Calu3 (cell line): ENCODE results near the gene MINK1. TPM values are rescaled to one million over a fixed set of nuclear protein-coding genes. Genes with fewer than 3 reads are reported as not detected.

Experiments used
- BruUV-seq: library from RNA; stranded (reverse); fragments of 400-500 nt; replicated peaks from 2 replicates; lab custom pipeline; 2021; lab: Mats Ljungman, UMichigan
- CTCF ChIA-PET: fragments of 300-600 bp; sonication (Branson Sonifier 250); formaldehyde crosslinking; loops from one replicate; lab custom pipeline; 2022; ENCODE audit warnings: antibody characterized with exemption; lab: Charles Lee
- DNase-seq: peaks from one replicate; pipeline ENCODE4 v3.0.0; 2022
- H3K27ac Mint-ChIP-seq: one replicate; pipeline ENCODE4 v1.8.0; 2022; ENCODE audit warnings: mixed read lengths; ENCODE audit not compliant: unreplicated experiment
- H3K27me3 Mint-ChIP-seq: one replicate; pipeline ENCODE4 v1.8.0; 2022; ENCODE audit warnings: mixed read lengths; ENCODE audit not compliant: unreplicated experiment
- H3K36me3 Mint-ChIP-seq: one replicate; pipeline ENCODE4 v1.8.0; 2022; ENCODE audit warnings: mild to moderate bottlenecking, moderate library complexity, mixed read lengths; ENCODE audit not compliant: insufficient read depth, unreplicated experiment
- H3K4me1 Mint-ChIP-seq: one replicate; pipeline ENCODE4 v1.8.0; 2022; ENCODE audit warnings: mild to moderate bottlenecking, low read depth, mixed read lengths; ENCODE audit not compliant: unreplicated experiment
- H3K4me3 Mint-ChIP-seq: one replicate; pipeline ENCODE4 v1.8.0; 2022; ENCODE audit warnings: mild to moderate bottlenecking, low read depth, moderate library complexity, mixed read lengths; ENCODE audit not compliant: unreplicated experiment
- H3K9me3 Mint-ChIP-seq: one replicate; pipeline ENCODE4 v1.8.0; 2022; ENCODE audit warnings: low read depth, mixed read lengths; ENCODE audit not compliant: unreplicated experiment
- intact Hi-C: fragments of 100-400 bp; cut with micrococcal nuclease; formaldehyde crosslinking; loops from one replicate; pipeline ENCODE4 v1.10.0; 2022; ENCODE audit not compliant: unreplicated experiment
- total RNA-seq: library from RNA; stranded (reverse); gene quantifications from 2 replicates; pipeline ENCODE4 v1.2.3, GENCODE V29; 2022
- TF ChIP-seq, protein P1 (sequence below): fragments of 200-600 bp; IDR thresholded peaks from one replicate; pipeline ENCODE4 v1.8.0; 2022; ENCODE audit warnings: antibody characterized with exemption; ENCODE audit not compliant: unreplicated experiment

Gene MINK1
- total RNA-seq, 1 experiment from 2014 or later = 86.8 TPM

DNA sequence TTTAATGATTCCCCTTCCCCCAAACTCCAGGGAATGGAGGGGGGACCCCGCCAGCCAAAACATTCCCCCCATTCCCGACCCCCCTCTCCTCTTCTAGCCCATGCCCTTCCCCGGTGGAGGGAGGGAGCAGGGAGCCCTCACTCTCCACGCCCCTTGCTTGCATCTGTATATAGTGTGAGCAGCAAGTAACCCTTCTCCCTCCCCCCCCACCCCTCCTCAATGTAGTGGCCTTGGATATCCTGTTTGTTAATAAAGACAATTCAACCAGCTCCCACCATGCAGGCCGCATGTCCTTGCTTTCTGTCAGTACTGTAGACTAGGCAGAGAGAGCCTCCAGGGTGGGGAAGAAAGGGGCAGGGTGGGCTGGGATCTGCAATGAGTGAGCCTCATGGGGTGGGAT is 64.6 kb downstream of the MINK1 start:
- intact Hi-C loops = no loop called here
- H3K4me3 Mint-ChIP-seq = no peak overlapping the region
- H3K9me3 Mint-ChIP-seq = no peaks in the 10 kb centered on the region
- TF ChIP-seq, protein P1, sequence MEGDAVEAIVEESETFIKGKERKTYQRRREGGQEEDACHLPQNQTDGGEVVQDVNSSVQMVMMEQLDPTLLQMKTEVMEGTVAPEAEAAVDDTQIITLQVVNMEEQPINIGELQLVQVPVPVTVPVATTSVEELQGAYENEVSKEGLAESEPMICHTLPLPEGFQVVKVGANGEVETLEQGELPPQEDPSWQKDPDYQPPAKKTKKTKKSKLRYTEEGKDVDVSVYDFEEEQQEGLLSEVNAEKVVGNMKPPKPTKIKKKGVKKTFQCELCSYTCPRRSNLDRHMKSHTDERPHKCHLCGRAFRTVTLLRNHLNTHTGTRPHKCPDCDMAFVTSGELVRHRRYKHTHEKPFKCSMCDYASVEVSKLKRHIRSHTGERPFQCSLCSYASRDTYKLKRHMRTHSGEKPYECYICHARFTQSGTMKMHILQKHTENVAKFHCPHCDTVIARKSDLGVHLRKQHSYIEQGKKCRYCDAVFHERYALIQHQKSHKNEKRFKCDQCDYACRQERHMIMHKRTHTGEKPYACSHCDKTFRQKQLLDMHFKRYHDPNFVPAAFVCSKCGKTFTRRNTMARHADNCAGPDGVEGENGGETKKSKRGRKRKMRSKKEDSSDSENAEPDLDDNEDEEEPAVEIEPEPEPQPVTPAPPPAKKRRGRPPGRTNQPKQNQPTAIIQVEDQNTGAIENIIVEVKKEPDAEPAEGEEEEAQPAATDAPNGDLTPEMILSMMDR = no peak
- H3K36me3 Mint-ChIP-seq = peaks cover 30% of the 10 kb centered on the region
- H3K4me1 Mint-ChIP-seq = peaks cover 4% of the 10 kb centered on the region
- H3K27me3 Mint-ChIP-seq = no peaks in the 10 kb centered on the region
- CTCF ChIA-PET = no interaction called here
- no peak for DNase-seq
- no peak overlapping the region for H3K27ac Mint-ChIP-seq
- no TSS peak for BruUV-seq

GRCh38 chr17:4898351-4898750 is 65.2 kb downstream of the MINK1 start:
- peaks cover 9% of the 10 kb centered on the region for H3K4me1 Mint-ChIP-seq
- TF ChIP-seq, protein P1 = no peak
- no peak overlapping the region for H3K4me3 Mint-ChIP-seq
- intact Hi-C loops = no loop called here
- no TSS peak for BruUV-seq
- no peak for DNase-seq
- no peak overlapping the region for H3K27ac Mint-ChIP-seq
- CTCF ChIA-PET = no interaction called here
- H3K9me3 Mint-ChIP-seq = no peaks in the 10 kb centered on the region
- H3K36me3 Mint-ChIP-seq = peaks cover 30% of the 10 kb centered on the region
- no peaks in the 10 kb centered on the region for H3K27me3 Mint-ChIP-seq

GRCh38 chr17:4898927-4899326 is 65.8 kb downstream of the MINK1 start:
- TF ChIP-seq, protein P1 = no peak
- Mint-ChIP-seq H3K27ac (no peak overlapping the region), H3K9me3 (no peaks in the 10 kb centered on the region), H3K4me1 (peaks cover 14% of the 10 kb centered on the region), H3K27me3 (no peaks in the 10 kb centered on the region), H3K4me3 (no peak overlapping the region), H3K36me3 (peaks cover 30% of the 10 kb centered on the region)
- intact Hi-C loops = no loop called here
- DNase-seq = no peak
- no TSS peak for BruUV-seq
- CTCF ChIA-PET = interaction anchor here (0.5 to 0.8 kb wide), 2 partner anchors 108 to 872 kb away, joined by 3 to 5 read pairs; no protein-coding TSS in a partner anchor

DNA sequence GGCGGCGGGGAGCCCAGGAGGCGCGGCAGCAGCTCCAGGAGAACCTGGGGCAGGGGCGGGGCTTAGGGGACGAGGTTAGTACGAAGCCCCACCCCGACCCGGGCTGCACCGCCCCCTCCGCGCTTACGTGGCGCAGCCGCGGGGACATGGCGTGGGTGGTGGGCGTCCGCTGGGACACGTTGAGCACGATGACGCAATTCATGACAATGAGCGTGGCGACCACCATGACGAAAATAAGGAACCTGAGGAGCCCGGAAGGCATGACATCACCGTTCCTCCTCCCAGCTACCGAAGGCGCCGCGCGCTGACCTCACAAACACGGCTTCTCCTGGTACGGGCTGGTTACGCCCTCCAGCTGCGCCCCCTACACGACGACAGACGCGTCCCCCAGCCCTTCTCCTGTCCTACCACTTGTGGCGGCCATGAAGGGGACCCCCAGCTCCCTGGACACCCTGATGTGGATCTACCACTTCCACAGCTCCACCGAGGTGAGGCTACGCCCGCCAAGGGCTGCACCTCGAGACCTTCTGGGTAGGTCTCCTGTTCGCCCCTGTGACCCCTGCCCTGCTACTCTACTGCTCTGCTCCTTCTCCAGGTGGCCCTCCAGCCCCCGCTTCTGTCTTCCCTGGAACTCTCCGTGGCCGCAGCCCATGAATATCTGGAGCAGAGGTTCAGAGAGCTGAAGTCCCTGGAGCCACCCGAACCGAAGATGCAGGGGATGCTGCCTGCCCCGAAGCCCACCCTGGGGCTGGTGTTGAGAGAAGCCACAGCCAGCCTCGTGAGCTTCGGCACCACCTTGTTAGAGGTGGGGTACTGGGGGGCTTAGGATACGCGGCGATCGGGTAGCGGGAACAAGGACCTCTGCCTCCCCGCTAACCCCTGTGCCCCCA is 66.4 kb downstream of the MINK1 start, which contains the start of gene C17orf107:
C17orf107 (plus strand) TSS at position 196 of the 890 bp plus-strand sequence; CDS start at position 423, 227 bp downstream.
- peaks cover 30% of the 10 kb centered on the region for H3K36me3 Mint-ChIP-seq
- H3K4me3 Mint-ChIP-seq = no peak within 1 kb of the TSS
- TF ChIP-seq, protein P1 = no peak
- BruUV-seq = no TSS peak
- H3K27ac Mint-ChIP-seq = peak within 1 kb of the TSS; percentile 47
- no peaks in the 10 kb centered on the region for H3K9me3 Mint-ChIP-seq
- CTCF ChIA-PET = interaction anchor here (0.5 to 0.8 kb wide), 2 partner anchors 109 to 873 kb away, joined by 3 to 5 read pairs; no protein-coding TSS in a partner anchor
- H3K4me1 Mint-ChIP-seq = peaks cover 14% of the 10 kb centered on the region
- no peaks in the 10 kb centered on the region for H3K27me3 Mint-ChIP-seq
- intact Hi-C loops = loop anchor here (5.0 kb wide), 1 partner anchor 112 kb away; the partner anchor contains the start of genes GLTPD2 and VMO1
- no peak for DNase-seq
